NOMO-1 treated with dmso at 0.1 percent for 144 hours (cell line): ENCODE data around the gene GJB2.

Experiments
- DNase-seq: peaks from one replicate; lab custom pipeline; 2025; ENCODE audit not compliant: unreplicated experiment; lab: John Stamatoyannopoulos, UW

Gene GJB2

GRCh38 chr13:20193162-20193906 is 596 bp upstream of the GJB2 start:
- peak; percentile 30 for DNase-seq

- DNase-seq, result peak; percentile 40
These were observed 441 bp downstream of the GJB2 start for GRCh38 chr13:20192158-20192835.

GRCh38 chr13:20191311-20192157 is 1.2 kb downstream of the GJB2 start:
- DNase-seq, result no peak

GRCh38 chr13:20190481-20191310 is 2.0 kb downstream of the GJB2 start:
- DNase-seq, result no peak

- no peak for DNase-seq
These were observed 2.7 kb downstream of the GJB2 start for GRCh38 chr13:20190076-20190475.

- DNase-seq, result peak; percentile 90
These were observed 3.8 kb downstream of the GJB2 start for GRCh38 chr13:20188667-20189553.

- no peak for DNase-seq
These were observed 6.0 kb downstream of the GJB2 start for GRCh38 chr13:20186771-20187170.

GRCh38 chr13:20185366-20186056 is 7.2 kb downstream of the GJB2 start:
- no peak for DNase-seq

GRCh38 chr13:20182231-20182846 is 10.4 kb downstream of the GJB2 start:
- peak; percentile 54 for DNase-seq

GRCh38 chr13:20181188-20181587 is 11.6 kb downstream of the GJB2 start:
- DNase-seq, result no peak

GRCh38 chr13:20178156-20178555 is 14.6 kb downstream of the GJB2 start:
- DNase-seq, result no peak

- DNase-seq, result no peak
These were observed 15.5 kb downstream of the GJB2 start for GRCh38 chr13:20177049-20177831.

GRCh38 chr13:20175907-20176652 is 16.7 kb downstream of the GJB2 start:
- DNase-seq, result no peak

GRCh38 chr13:20175406-20175794 is 17.3 kb downstream of the GJB2 start:
- no peak for DNase-seq

- peak; percentile 93 for DNase-seq
These were observed 17.9 kb downstream of the GJB2 start for GRCh38 chr13:20174656-20175405.

- no peak for DNase-seq
These were observed 19.5 kb downstream of the GJB2 start for GRCh38 chr13:20173116-20173746.
